ENCODE data around the gene CPSF2. TPM values are rescaled to one million over a fixed set of nuclear protein-coding genes. Genes with fewer than 3 reads are reported as not detected.

Gene CPSF2
- total RNA-seq, 2 experiments from 2014 or later: 40.0 to 91.9 TPM

DNA sequence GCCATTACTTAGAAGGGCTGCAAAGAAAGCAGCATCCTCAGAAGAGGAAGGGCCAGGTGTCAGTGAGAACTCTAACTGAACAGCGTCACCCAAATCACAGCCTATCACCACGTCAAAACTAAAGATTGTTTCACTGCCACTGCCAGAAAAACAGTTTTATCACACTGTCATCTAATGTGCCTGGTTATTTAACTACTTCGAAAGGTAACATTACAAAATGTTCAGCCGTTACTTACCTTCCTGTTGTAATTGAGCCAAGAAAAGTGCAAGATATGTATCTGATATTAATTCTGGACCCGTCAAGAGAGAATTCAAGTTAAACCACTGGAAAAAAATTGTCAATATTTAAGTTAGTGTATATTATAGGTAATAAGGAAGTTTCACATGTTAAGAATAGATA is 33.3 kb upstream of the CPSF2 start:
- Histone ChIP-seq H2AFZ (ENCODE audit: low read length) (no peak overlapping the region), H3K27ac (ENCODE audit: low read depth, low read length, poor library complexity, severe bottlenecking) (no peak overlapping the region), H3K4me3 (ENCODE audit: low read depth, low read length, poor library complexity, severe bottlenecking) (no peak overlapping the region), H4K20me1 (ENCODE audit: insufficient read depth, low read length) (no peaks in the 10 kb centered on the region), H3K9me3 (ENCODE audit: low read length) (no peaks in the 10 kb centered on the region), H3K36me3 (ENCODE audit: insufficient read depth, low read length) (peaks cover 60% of the 10 kb centered on the region), H3K9me2 (ENCODE audit: insufficient read depth, low read length) (no peaks in the 10 kb centered on the region), H3K79me2 (ENCODE audit: insufficient read depth, low read depth, low read length) (no peaks in the 10 kb centered on the region), H3K4me1 (ENCODE audit: insufficient read depth, low read length, poor library complexity, severe bottlenecking) (no peaks in the 10 kb centered on the region), H3K4me2 (ENCODE audit: low read length) (no peak overlapping the region)
- CTCF ChIA-PET (ENCODE audit: unreplicated experiment): no interaction called here
- DNase-seq (ENCODE audit: low spot score): no peak
- intact Hi-C loops (cut with micrococcal nuclease; ENCODE audit: unreplicated experiment): no loop called here
- POLR2A ChIA-PET: interaction anchor here (0.6 to 1.5 kb wide), 3 partner anchors 10 to 28 kb away, joined by 3 to 5 read pairs (median 4); partner anchors contain the start of gene ATXN3
- TF ChIP-seq EZH2phosphoT487 (IDR thresholded peaks at IDR 0.05; ENCODE audit: borderline replicate concordance, low read depth, low read length): no peak
- no peak for TF ChIP-seq CTCF (conservative IDR thresholded peaks at IDR 0.05; ENCODE audit: low read length)
- no TSS peak for BruUV-seq (replicated peaks)

DNA sequence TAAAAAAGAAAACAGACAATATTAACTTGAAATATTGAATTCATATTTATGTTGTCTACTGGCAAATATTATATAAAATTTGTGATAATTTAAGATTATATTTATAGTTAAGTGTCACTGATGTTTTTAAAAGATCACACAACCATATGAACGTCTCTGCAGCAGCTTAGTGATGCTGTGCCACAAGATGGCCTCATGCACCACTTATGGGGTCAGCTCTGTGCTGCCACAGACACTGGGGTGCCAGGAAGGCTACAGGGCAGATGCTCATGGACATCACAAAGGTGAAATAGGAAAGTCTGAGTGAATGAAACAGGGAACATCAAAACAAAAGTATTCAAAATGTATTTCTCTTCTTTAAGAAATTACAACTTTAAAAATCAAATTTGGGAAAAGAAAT is 28.4 kb upstream of the CPSF2 start:
- BruUV-seq (replicated peaks): TSS peak; percentile 28

More for the DNA sequence above, 28.4 kb upstream of the CPSF2 start:
- Histone ChIP-seq H3K36me3 (ENCODE audit: insufficient read depth, low read length) (peaks cover 56% of the 10 kb centered on the region), H3K27ac (ENCODE audit: low read depth, low read length, poor library complexity, severe bottlenecking) (no peak overlapping the region), H4K20me1 (ENCODE audit: insufficient read depth, low read length) (no peaks in the 10 kb centered on the region), H3K9me2 (ENCODE audit: insufficient read depth, low read length) (no peaks in the 10 kb centered on the region), H3K4me2 (ENCODE audit: low read length) (no peak overlapping the region), H2AFZ (ENCODE audit: low read length) (no peak overlapping the region), H3K4me3 (ENCODE audit: low read depth, low read length, poor library complexity, severe bottlenecking) (no peak overlapping the region), H3K9me3 (ENCODE audit: low read length) (no peaks in the 10 kb centered on the region), H3K79me2 (ENCODE audit: insufficient read depth, low read depth, low read length) (peaks cover 8% of the 10 kb centered on the region; the same call in 1 of the 2 replicates), H3K4me1 (ENCODE audit: insufficient read depth, low read length, poor library complexity, severe bottlenecking) (no peaks in the 10 kb centered on the region)
- intact Hi-C loops (cut with micrococcal nuclease; ENCODE audit: unreplicated experiment): no loop called here
- DNase-seq (ENCODE audit: low spot score): peak; percentile 28
- ChIA-PET POLR2A (interaction anchor here (0.7 to 1.1 kb wide), 2 partner anchors 29 to 90 kb away, joined by 3 read pairs; no protein-coding TSS in a partner anchor), CTCF (ENCODE audit: unreplicated experiment) (no interaction called here)
- TF ChIP-seq EZH2phosphoT487 (IDR thresholded peaks at IDR 0.05; ENCODE audit: borderline replicate concordance, low read depth, low read length): no peak
- TF ChIP-seq CTCF (conservative IDR thresholded peaks at IDR 0.05; ENCODE audit: low read length): peak; percentile 72
